GM21526 (cell line): ENCODE results near the gene CCDC97.

ENCODE experiments used
- ATAC-seq: cut with Tn5 transposase; IDR thresholded peaks from one replicate; pipeline ENCODE4 v1.9.1; 2021; ENCODE audit warnings: moderate library complexity; ENCODE audit not compliant: unreplicated experiment, low FRiP score

The CCDC97 gene

DNA sequence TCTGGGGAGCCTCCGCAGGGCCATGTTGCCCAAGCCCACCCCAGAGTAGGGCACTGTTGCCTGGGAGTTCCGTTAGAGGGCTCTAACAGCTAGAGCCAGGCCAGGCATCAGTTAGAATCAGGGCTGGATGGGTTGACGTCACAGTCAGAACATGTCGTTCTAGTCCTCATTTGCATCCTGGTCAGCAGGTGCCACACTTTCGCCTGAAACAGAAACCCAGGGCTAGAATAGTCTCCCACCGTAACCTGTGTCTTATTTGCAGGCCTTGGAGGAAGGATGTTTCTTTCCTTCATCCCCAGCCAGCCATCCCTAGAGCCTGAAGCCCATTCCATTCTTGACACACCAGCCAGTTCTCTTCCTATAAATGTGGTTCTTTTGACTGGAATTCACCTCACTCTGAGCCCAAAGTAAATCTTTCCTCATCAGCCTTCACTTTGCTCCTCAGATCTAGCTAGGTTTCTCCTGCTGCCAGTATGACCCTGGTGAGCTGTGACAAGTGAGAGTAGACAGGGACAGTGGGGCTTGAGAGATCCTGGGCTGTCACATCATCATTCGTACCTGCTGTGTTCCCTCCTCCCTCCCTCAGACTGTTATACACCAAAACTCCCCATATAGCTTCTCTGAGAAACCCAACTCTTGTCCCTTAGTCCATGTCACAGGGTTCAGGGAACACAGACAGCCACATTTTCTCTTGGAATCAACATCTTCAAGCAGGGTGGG, 12.2 kb upstream of the CCDC97 start:
- ATAC-seq: peak; percentile 51

DNA sequence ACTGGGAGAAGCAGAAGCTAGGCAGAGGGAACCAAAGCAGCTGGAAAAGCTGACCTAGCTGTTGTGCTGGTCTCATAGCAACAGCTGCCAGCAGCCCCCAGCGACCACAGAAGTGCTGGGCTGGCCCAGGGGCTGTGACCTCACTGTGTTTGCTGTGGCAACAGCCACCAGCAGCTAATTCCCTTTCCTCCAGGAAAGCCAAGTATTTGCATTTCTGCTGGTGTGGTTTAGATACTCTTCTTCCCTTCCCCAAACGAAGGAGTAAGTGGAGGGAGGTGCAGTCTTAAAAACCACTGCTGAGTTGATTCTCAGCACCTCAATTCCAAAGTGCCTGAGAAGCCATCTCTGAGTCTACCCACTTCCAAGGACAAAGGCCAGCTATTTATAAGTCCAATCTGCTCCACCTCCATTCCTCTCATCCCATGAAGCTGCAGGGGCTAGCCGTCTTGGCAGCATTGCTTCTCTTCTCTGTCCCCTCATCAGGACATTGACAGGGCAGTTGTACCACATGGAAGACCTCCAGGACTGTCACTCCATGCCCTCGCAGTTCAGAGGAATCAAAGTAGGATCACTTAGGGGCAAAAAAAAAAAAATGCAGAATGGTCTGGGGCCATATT, 11.5 kb upstream of the CCDC97 start:
- ATAC-seq: no peak

DNA sequence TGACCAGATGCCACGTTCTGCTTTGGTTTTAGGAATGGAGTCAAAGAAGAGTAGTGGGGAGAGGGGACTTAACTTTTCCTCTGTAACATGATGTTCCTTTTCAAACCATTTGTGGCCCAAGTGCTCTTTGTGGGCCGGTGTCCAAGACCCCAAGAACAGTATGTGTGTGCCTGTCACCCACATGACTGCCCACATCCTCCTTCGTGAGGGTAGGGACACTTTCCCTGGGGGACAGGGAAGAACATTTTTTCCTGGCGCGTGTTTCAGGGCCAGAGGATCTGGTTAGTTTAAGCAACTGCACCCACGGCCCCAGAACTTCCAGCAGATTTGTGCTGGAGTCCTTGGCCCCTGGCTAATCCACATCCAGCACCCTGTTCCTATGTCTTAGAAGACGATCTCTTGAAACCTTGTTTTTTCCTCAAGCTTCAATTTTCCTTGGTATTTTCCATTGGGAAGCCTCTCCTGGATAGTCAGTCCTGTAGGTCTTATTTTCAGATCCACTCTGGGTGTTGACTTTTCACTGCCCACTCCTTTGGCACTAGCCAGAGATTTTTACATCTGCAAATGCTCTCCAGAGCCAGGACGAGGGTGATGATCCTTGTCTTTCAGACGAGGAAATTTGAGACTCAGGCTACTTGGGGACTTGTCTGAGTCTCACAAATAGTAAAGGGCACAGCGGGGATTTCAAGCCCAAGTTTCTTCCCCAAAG, 10.8 kb upstream of the CCDC97 start:
- ATAC-seq: no peak

DNA sequence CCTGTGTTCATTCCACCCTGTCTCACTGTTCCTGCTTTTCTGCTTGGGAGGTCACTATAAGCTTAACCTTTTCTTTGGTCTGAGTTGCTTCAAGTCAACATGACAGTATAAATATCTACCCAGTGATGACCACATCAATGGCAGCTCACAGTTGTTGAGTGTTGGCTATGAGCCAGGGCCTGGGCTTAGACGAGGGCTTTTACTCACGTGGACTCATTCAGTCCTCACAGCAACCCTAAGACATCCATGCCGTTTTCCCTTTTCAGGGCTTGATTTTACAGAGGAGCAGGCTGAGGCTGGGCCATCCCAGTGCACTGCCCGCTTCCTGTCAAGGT, 10.2 kb upstream of the CCDC97 start:
- no peak for ATAC-seq

DNA sequence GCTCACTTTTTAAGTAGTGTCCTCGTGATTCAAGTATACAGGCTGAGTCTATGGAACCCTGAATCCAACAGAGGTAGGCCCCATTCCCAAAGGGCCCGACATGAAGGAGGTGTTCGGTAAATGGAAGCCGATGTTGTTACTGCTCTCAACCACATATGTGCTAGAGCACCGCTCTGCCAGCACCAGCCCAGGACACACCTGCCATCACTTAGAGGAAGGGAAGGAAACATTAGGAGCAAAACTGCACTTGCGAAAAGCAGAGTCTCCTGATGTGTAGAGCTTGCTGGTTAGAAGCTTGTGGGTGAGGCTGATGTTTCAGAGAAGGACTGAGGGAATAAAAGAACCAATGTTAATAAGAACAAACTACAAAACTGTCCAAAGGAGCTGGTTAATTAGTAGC, 9.4 kb upstream of the CCDC97 start:
- no peak for ATAC-seq

DNA sequence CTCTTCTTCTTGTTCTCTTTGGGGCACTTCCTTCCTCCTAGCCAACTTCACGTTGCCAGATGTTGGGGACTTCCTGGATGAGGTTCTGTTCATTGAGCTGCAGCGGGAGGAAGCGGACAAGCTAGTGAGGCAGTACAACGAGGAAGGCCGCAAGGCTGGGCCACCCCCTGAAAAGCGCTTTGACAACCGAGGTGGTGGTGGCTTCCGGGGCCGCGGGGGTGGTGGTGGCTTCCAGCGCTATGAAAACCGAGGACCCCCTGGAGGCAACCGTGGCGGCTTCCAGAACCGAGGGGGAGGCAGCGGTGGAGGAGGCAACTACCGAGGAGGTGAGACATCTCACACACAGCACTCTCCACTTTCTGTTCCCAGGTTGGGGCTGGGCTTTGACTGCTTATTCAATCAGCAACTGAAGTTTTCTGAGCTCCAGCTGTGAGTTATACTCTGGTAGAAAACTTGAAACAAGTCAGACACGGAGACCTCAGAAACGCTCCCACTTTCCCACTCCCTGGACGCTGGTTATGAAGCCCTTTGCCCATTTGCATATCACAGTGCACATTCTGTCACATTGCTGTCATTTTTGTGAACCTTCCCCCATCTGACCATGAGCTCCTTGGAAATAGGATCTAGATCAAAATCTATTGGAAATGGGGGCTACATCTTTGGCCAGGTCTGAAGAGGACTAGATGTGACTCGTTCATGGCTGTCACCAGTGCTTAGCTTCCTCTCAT, 7.2 kb upstream of the CCDC97 start:
- ATAC-seq: no peak

DNA sequence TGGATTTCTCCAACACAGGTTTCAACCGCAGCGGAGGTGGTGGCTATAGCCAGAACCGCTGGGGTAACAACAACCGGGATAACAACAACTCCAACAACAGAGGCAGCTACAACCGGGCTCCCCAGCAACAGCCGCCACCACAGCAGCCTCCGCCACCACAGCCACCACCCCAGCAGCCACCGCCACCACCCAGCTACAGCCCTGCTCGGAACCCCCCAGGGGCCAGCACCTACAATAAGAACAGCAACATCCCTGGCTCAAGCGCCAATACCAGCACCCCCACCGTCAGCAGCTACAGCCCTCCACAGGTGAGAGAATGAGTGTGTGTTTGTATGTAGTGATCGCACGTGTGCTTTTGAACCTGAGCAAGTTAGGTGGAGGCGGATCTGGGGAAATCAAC, 6.0 kb upstream of the CCDC97 start:
- ATAC-seq: no peak

DNA sequence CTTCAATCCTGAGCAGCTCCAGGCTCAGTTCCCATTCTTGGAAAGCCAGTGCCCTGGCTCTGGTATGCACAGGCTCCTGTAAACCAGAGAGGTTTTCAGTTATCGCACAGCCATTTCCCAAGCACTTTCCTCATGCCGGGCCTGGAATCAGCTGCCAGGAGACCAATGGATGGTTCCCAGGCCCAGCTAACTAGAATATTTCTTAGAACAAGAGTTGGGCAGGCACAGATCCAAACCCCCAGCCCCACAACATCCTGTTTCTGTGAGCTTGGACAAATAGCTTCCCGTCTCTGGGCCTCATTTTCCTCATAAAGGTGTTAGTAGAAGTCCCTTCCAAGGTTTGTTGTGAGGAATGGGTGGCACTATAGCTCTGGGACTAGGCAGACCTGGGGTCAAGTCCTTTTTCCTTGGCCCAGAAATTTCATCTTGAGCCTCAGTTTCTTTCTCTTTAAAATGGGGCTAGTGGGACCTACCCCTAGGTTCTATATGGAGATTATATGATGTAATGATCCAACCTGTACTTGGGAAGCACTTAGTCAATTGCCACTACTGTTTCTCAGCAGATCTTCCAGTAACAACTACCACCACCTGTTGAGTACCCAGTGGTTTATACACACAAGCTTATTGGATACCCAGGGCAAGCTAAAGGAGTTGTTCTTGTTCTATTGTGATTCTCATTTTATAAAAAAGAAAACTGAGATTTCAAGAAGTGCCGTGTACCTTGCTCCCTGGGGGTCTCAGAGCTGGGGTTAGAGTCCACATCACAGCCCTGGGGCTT, 5.1 kb upstream of the CCDC97 start:
- no peak for ATAC-seq

DNA sequence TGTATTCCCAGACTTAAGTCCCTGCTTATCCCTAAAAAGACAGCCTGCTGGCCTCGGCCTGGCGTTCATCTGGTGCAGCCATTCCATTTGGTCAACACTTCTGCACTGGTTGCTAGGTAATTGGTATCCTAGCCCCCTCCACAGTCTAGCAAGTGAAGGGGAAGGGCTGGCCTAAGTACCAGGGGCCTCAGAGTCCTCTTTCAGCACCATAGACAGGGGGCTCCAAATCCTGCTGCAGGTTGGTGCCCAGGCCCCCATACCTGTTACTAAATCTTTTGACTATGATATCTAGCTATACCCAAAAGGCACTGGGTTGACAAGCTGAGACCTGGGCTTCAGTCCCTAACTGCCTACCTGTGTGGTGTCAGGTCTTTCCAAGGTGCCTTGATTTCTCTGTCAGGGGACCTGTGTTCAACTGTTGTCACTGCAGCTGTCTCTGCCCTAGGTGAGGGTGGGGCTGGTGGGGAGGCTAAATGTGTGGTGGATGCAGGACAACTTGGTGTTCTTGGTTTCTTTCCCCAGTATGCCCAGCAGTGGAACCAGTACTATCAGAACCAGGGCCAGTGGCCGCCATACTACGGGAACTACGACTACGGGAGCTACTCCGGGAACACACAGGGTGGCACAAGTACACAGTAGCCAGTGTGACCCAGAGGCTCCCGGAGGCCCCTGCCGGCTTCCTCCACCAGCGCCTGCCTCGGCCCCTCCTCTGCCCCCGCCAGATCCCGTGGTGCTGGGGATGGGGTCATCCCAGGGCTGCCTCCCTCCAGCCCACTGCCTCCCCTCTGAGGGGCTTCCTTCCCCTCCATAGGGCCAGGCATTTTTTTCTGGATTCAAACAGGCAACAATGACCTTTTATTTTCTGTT, 3.8 kb upstream of the CCDC97 start:
- no peak for ATAC-seq

DNA sequence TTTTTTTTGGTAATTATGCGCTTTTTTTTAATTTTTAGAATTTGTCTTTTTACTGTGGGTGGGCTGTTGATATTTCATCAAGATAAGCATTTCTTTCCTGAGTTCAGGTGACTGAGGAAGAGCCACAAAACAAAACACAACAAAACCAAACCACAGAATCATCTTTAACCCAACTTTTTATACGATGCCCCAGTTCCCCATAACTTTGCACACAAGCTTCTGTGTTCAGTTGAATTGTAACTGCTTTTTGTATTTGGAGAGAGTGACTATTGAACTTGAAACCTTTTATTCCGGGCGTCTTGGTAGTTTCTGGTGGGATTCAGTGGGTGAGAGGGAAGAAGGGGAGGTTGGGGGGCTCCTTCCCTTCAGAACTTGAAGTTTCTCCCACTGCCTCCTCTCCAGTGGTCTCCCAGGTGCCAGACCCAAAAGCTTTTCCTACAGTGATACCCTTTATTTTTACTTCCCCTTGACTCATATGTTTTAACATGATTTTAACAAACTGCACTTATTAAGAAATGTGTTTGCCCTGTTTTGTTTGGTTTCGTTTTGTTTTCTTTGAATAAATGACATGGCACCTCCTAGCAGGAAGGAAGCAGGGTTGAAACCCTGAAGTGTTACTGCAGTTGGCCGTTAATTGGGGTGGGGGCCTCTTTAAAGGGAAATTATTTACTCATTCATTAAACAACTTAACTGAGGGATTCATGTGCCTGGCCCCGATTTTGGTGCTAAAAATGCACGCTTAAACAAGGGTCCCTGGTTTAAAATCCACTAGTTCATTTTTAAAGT, 2.7 kb upstream of the CCDC97 start:
- no peak for ATAC-seq

DNA sequence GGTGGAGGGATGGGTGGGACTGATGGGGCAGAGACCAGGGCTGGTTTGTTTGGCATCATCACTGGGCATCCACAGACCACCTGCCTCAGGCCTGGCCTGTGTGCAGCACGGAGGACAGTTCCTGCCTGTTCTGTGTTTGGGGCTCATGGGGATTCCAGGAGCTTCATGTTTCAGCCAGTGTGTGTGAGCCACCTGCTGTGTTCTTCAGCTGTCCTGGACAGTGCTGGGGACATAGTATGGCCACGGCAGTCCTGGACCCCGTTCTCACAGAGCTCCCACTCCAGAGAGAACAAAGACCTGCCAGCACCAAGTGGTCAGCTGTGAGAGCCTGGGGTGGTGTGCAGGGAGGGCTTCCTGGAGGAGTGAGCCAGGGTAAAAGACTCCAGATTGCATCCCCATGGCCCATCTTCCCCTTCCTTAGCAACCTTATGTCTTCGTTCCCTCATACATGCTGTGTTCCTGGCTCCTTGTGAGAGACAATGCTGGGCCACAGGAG, 2.0 kb upstream of the CCDC97 start:
- ATAC-seq: no peak

DNA sequence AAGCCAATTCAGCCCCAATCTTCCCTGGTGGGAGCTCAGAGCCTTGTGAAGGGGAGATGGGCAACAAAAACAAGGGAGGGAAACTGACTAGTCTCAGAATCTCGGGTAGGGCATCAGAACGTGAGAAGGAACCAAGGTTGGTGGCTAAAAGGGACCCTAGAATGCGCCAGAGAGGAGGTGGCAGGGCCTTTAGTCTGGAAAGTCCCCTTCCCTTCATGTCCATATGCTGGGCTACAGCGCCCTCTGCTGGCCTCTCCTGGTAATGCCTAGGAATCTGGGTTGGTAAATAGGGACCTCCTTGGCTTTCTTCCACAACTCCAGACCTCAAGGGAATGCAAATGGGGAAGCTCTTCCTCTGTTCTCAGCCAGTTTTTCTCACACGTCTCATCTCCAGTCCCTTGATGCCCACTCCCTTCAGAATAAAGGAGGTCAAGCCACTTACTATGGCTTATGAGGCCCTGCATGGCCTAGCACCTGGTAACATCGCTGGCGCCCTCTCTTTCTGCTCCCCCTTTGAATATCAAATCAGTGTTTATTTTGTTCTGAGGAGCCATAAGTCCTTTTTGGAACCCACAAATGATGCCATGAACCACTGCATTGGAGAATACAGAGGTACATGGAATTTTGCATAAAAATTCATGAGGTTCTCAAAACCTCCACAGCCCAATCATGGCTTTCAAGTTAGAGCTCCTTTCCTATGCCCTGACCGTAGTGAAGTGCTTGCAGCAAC, 1.4 kb upstream of the CCDC97 start:
- peak; percentile 35 for ATAC-seq

DNA sequence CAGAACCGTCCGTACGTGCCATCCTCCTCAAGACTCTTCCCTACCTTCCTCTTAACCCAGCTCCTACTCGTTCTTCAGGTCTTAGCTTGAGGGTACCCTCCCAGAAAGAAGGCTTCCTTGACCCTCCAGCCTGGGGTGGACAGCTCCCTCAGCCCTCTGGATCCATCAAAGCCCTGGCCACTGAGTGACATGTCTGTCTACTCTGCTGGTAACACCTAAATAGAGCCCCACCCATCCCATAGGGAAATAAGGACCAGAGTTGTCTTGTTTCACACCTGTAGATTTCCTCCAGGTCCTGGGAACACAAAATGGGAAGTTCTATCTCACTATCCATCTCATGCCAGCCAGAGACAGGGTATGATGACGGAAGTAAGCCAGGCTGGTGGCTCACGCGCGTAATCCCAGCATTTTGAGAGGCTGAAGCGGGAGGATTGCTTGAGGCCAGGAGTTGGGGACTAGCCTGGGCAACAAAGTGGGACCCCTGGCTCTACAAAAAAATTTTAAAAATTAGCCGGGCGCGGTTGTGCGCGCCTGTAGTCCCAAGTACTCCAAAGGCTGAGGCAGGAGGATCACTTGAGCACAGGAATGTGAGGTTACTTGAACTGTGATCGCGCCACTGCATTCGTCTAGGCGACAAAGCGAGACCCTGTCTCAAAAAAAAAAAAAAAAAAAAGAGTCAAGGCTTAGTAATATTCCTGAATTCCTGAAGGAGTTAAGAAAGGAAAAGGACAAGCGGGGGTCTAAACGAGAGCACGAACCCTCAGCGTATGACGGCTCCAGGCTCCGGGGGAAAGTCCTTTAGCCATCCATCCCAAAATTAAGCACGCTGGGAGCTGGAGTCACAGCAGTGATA, 566 bp upstream of the CCDC97 start:
- no peak for ATAC-seq

DNA sequence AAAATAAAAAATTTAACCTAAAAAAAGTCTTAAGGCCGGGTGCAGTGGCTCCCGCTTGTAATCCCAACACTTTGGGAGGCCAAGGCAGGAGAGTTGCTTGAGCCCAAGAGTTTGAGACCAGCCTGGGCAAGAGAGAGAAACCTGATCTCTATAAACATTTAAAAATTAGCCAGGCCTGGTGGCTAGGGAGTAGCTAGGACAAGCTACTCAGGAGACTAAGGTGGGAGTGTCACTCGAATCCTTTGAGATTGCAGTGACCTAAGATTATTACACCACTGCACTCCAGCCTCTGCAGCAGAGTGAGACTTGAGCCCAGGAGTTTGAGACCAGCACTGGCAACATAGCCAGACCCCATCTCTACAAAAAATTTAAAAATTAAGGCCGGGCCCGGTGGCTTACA, 1.1 kb downstream of the CCDC97 start:
- ATAC-seq: no peak

DNA sequence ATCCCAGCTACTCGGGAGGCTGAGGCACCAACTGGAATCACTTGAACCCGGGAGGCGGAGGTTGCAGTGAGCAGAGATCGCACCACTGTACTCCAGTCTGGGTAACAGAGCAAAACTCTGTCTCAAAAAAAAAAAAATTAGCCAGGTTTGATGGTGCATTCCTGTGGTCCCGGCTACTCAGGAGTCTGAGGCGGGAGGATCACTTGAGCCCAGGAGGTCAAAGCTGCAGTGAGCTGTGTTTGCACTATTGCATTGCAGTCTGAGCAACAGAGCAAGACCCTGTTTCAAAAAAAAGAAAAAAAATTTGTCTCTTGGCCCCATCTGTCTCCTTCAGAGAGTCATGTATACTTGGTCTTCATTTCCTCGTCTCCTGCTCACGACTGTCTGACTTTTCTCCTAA, 1.6 kb downstream of the CCDC97 start:
- no peak for ATAC-seq

DNA sequence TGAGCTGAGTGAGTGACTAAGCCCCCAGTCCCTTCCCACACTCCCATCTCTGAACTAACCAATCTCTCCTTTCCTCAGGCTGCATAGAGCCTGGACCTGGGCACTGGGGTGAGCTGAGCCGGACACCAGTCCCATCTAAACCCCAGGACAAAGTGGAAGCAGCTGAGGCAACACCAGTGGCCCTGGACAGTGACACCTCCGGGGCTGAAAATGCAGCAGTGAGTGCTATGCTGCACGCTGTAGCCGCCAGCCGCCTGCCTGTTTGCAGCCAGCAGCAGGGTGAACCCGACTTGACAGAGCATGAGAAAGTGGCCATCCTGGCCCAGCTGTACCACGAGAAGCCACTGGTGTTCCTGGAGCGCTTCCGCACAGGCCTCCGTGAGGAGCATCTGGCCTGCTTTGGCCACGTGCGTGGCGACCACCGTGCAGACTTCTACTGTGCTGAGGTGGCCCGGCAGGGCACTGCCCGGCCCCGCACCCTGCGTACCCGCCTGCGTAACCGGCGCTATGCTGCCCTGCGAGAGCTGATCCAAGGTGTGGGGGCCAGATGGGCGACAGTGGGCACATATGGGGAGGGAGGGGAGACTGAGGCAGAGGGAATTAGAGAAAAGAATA, 6.4 kb downstream of the CCDC97 start:
- no peak for ATAC-seq
